ENCODE measurements around the gene RAP1GAP. TPM values are rescaled to one million over a fixed set of nuclear protein-coding genes. Genes with fewer than 3 reads are reported as not detected.

The RAP1GAP gene
- total and polyA plus RNA-seq, 4 donors: 8.6 to 23.1 (median 11.3) TPM

DNA sequence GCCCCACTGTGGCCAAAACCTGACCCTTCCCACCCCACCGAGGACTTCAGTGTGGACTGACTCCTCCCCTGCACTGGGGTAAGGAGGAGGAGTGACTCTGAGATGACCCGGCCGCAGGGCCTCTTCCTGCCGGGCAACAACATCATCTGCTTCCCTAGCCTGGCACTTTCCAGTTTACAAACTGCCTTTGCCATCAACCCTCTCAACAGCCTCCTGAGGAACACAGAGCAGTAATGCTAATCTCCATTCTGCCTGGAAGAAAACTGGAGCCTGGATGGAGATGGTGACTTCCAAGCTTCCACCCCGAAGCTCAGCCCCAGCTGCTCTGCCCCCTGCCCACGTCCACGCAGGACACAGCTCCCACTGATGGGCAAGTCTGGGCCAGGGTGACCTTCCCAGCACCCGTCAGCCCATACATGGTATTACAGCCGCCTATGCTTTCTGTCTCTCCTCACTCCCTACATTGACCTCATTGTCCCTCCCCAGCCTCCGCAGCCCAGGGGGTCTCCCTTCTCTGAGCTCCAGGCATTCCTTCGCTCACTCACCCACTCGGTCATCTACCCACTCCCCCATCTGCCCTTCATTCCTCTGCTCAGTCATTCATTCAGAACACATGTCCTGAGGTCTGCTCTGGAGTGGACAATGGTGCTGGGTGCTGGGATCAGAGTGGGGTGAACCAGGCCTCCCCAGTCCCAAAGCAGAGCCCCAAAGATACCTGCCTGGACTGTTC, 34.2 kb downstream of the RAP1GAP start (continued):
- TF ChIP-seq, protein P1, sequence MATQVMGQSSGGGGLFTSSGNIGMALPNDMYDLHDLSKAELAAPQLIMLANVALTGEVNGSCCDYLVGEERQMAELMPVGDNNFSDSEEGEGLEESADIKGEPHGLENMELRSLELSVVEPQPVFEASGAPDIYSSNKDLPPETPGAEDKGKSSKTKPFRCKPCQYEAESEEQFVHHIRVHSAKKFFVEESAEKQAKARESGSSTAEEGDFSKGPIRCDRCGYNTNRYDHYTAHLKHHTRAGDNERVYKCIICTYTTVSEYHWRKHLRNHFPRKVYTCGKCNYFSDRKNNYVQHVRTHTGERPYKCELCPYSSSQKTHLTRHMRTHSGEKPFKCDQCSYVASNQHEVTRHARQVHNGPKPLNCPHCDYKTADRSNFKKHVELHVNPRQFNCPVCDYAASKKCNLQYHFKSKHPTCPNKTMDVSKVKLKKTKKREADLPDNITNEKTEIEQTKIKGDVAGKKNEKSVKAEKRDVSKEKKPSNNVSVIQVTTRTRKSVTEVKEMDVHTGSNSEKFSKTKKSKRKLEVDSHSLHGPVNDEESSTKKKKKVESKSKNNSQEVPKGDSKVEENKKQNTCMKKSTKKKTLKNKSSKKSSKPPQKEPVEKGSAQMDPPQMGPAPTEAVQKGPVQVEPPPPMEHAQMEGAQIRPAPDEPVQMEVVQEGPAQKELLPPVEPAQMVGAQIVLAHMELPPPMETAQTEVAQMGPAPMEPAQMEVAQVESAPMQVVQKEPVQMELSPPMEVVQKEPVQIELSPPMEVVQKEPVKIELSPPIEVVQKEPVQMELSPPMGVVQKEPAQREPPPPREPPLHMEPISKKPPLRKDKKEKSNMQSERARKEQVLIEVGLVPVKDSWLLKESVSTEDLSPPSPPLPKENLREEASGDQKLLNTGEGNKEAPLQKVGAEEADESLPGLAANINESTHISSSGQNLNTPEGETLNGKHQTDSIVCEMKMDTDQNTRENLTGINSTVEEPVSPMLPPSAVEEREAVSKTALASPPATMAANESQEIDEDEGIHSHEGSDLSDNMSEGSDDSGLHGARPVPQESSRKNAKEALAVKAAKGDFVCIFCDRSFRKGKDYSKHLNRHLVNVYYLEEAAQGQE (IDR thresholded peaks at IDR 0.05): no peak
- TF ChIP-seq TAF1 (conservative IDR thresholded peaks at IDR 0.05): no peak
- no peak for TF ChIP-seq HNF4G (IDR thresholded peaks at IDR 0.05)
- TF ChIP-seq EGR1 (IDR thresholded peaks at IDR 0.05; ENCODE audit: low read depth in 2 of 2): no peak
- TF ChIP-seq RXRA (IDR thresholded peaks at IDR 0.05): no peak

DNA sequence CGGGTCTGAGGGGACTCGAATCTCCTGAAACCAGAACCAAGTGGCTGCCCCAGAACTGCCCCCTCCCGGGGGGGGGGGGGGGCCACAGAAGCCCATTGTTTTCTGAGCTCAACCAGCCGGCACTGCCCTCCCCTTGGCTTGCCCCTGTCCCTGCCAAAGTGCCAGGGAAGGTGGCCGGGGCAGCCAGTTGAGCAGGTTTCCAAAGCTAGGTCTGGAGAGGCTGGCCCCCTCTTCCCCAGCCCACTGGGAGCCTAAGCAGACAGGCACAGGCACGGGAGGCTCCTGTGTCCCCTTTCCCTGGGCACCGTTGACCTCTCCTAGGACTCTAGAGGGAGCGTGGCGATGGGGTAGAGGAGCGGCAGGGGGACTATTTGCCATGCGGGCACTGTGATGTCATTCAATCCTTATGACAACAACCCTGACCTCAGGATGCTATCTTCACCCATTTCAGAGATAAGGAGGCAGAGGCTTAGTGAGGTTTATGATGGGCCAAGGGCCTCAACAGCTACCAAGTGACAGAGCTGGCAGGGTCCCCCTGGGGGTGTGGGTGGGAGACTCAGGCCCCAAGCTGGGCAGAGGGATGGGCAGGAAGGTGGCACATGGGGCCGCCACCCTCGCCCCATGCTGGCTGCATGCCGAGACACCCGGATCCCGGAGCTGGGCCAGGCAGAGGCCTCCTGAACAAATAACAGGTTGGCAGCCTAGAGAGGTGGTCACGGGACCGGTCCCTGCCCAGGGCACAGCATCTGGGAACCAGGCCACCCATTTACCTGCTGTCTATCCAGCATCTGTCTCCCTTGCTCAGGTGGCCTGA, 35.0 kb downstream of the RAP1GAP start:
- Histone ChIP-seq H3K4me3 (ENCODE audit: low read depth in 1 of 3, low read length in 3 of 3) (no peak overlapping the region), H3K27ac (ENCODE audit: low read depth in 1 of 2, low read length in 2 of 2) (peak overlapping the region in 1 of 2 donors; percentile 56), H3K36me3 (ENCODE audit: control insufficient read depth in 4 of 4, insufficient read depth in 3 of 4, low read depth in 1 of 4, low read length in 3 of 4) (no peaks in the 10 kb centered on the region), H3K9ac (ENCODE audit: low read depth in 1 of 2, low read length in 2 of 2) (no peak overlapping the region), H3K4me1 (ENCODE audit: control insufficient read depth in 4 of 4, insufficient read depth in 4 of 4, low read length in 3 of 4) (peaks cover 0 to 17% (median 12%) of the 10 kb centered on the region in 4 donors), H3K27me3 (ENCODE audit: control insufficient read depth in 4 of 4, insufficient read depth in 4 of 4, low read length in 3 of 4) (no peaks in the 10 kb centered on the region), H3K9me3 (ENCODE audit: control insufficient read depth in 4 of 4, low read length in 3 of 4) (no peaks in the 10 kb centered on the region)
- peak in 1 of 2 donors; percentile 63 for TF ChIP-seq RXRA (IDR thresholded peaks at IDR 0.05)
- no peak for TF ChIP-seq HNF4G (IDR thresholded peaks at IDR 0.05)
- WGBS: 53% methylated on average over 18 of the region's 18 CpGs
- no peak for DNase-seq (ENCODE audit: low spot score)

DNA sequence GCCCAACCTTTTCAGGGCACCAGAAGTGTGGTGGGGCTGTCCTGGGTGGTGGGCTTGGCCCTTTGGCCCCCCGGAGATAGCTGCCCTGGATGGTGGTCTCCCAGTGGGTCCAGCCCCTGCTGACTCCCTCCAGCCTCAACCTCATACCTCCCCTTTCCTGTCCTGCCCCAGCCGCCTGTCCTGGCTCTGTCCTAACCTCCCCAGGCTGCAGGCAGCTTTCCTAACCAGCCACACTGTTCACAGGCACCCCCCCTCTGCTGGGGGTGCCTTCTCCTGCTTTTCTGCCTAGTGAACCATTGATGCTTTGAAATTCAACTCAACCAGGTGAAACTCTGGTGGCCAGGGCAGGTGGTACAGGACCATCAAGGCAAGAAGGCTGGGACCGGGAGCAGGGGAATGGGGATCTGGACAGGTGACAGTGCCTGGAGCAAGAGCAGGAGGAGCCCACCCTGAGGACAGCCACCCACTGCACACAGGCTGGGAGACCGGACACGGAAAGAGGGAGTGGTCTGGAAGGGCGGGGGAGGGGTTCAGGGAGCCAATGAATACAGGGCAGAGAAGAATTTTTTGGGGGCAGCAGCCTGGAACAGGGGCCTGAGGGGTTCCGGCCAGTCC, 35.9 kb downstream of the RAP1GAP start:
- H3K27ac ChIP-seq (ENCODE audit: low read depth in 1 of 2, low read length in 2 of 2): no peak overlapping the region
- DNase-seq (ENCODE audit: low spot score): no peak
- H3K9ac ChIP-seq (ENCODE audit: low read depth in 1 of 2, low read length in 2 of 2): no peak overlapping the region
- no peaks in the 10 kb centered on the region for H3K36me3 ChIP-seq (ENCODE audit: control insufficient read depth in 4 of 4, insufficient read depth in 3 of 4, low read depth in 1 of 4, low read length in 3 of 4)
- WGBS: 80% methylated on average over 7 of the region's 7 CpGs
- no peaks in the 10 kb centered on the region for H3K9me3 ChIP-seq (ENCODE audit: control insufficient read depth in 4 of 4, low read length in 3 of 4)
- no peaks in the 10 kb centered on the region for H3K27me3 ChIP-seq (ENCODE audit: control insufficient read depth in 4 of 4, insufficient read depth in 4 of 4, low read length in 3 of 4)
- H3K4me3 ChIP-seq (ENCODE audit: low read depth in 1 of 3, low read length in 3 of 3): no peak overlapping the region
- no peak for TF ChIP-seq FOXA1 (IDR thresholded peaks at IDR 0.05)
- no peak for TF ChIP-seq FOXA2 (IDR thresholded peaks at IDR 0.05)
- TF ChIP-seq, protein P2, sequence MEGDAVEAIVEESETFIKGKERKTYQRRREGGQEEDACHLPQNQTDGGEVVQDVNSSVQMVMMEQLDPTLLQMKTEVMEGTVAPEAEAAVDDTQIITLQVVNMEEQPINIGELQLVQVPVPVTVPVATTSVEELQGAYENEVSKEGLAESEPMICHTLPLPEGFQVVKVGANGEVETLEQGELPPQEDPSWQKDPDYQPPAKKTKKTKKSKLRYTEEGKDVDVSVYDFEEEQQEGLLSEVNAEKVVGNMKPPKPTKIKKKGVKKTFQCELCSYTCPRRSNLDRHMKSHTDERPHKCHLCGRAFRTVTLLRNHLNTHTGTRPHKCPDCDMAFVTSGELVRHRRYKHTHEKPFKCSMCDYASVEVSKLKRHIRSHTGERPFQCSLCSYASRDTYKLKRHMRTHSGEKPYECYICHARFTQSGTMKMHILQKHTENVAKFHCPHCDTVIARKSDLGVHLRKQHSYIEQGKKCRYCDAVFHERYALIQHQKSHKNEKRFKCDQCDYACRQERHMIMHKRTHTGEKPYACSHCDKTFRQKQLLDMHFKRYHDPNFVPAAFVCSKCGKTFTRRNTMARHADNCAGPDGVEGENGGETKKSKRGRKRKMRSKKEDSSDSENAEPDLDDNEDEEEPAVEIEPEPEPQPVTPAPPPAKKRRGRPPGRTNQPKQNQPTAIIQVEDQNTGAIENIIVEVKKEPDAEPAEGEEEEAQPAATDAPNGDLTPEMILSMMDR (IDR thresholded peaks at IDR 0.05; ENCODE audit: low read depth, low read length, missing input control): no peak
- TF ChIP-seq EGR1 (IDR thresholded peaks at IDR 0.05; ENCODE audit: low read depth in 2 of 2): no peak
- peaks cover 0 to 17% (median 11%) of the 10 kb centered on the region in 4 donors for H3K4me1 ChIP-seq (ENCODE audit: control insufficient read depth in 4 of 4, insufficient read depth in 4 of 4, low read length in 3 of 4)

Measured in liver (tissue), 9 donors.